ENCODE results near the gene CNR2. TPM values are rescaled to one million over a fixed set of nuclear protein-coding genes. Genes with fewer than 3 reads are reported as not detected.
A peak's percentile ranks its signal among the peaks of the same experiment; 100 is the strongest.
"Not testable (repeated sequence)": the region's sequence is repeated elsewhere in the genome, so short reads cannot be mapped to it uniquely, and the experiment has no call there.

The CNR2 gene
- total and polyA plus RNA-seq, 7 donors, result 0.01 to 0.13 (median 0.08) TPM; not detected in 4

DNA sequence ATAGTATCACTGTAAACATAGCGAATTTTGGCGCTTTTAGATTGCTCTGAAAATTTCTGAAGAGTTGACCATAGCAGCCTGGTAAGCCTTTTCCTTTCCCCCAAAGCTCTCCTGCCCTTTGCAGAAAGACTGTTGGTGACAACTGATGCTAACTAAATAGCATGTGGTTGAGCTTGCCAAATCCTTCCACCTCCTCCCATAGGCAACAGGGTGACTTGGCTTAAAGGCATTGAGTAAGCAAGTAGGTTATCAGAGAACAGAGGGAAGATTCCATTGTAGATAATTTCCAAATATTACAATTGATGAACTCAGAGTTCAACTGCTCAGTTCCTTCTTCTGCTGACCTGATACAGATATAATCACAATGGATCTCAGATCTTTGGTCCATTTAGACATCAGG, 68.0 kb downstream of the CNR2 start:
- peak overlapping the region; percentile 61 for H3K27ac ChIP-seq
- TF ChIP-seq, protein P1, sequence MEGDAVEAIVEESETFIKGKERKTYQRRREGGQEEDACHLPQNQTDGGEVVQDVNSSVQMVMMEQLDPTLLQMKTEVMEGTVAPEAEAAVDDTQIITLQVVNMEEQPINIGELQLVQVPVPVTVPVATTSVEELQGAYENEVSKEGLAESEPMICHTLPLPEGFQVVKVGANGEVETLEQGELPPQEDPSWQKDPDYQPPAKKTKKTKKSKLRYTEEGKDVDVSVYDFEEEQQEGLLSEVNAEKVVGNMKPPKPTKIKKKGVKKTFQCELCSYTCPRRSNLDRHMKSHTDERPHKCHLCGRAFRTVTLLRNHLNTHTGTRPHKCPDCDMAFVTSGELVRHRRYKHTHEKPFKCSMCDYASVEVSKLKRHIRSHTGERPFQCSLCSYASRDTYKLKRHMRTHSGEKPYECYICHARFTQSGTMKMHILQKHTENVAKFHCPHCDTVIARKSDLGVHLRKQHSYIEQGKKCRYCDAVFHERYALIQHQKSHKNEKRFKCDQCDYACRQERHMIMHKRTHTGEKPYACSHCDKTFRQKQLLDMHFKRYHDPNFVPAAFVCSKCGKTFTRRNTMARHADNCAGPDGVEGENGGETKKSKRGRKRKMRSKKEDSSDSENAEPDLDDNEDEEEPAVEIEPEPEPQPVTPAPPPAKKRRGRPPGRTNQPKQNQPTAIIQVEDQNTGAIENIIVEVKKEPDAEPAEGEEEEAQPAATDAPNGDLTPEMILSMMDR (IDR thresholded peaks at IDR 0.05), result no peak
- intact Hi-C loops (cut with DNase I), result no loop called here
- H3K36me3 ChIP-seq (ENCODE audit: insufficient read depth in 1 of 2, low read depth in 1 of 2), result peaks cover 5 to 25% of the 10 kb centered on the region in 2 donors
- H3K4me3 ChIP-seq, result no peak overlapping the region
- H3K27me3 ChIP-seq (ENCODE audit: insufficient read depth in 3 of 3, low read length in 2 of 3), result no peaks in the 10 kb centered on the region
- peaks cover 4% of the 10 kb centered on the region for H3K9me3 ChIP-seq
- DNase-seq (no peak), ATAC-seq (peak in 3 of 4 donors; percentile 51 to 66 (median 65))
- 86 to 87% (median 87%) methylated on average over 2 of the region's 2 CpGs for WGBS, 3 donors
- H3K4me1 ChIP-seq, result peaks cover 25% of the 10 kb centered on the region

DNA sequence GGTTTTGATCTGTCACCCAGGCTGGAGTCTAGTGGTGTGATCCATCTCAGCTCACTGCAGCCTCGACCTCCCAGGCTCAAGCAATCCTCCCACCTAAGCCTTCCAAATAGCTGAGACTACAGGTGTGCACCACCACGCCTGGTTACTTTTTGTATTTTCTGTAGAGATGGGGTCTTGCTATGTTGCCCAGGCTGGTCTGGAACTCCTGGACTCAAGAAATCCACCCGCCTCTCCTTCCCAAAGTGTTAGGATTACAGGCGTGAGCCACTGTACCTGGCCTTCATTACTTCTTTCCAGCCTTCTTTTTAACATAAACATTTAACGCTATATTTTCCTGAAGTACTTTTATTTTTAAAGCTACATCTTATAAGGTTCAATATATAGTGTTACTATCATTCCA, 69.5 kb downstream of the CNR2 start:
- intact Hi-C loops (cut with DNase I), result no loop called here
- Histone ChIP-seq H3K4me3 (no peak overlapping the region), H3K27me3 (ENCODE audit: insufficient read depth in 3 of 3, low read length in 2 of 3) (no peaks in the 10 kb centered on the region), H3K4me1 (peaks cover 19% of the 10 kb centered on the region), H3K9me3 (peaks cover 4% of the 10 kb centered on the region), H3K36me3 (ENCODE audit: insufficient read depth in 1 of 2, low read depth in 1 of 2) (peaks cover 4 to 25% of the 10 kb centered on the region in 2 donors), H3K27ac (no peak overlapping the region)
- ATAC-seq, result no peak
- TF ChIP-seq, protein P1 (IDR thresholded peaks at IDR 0.05), result no peak
- no peak for DNase-seq
- WGBS, 3 donors, result 88 to 92% (median 89%) methylated on average over 5 of the region's 5 CpGs

DNA sequence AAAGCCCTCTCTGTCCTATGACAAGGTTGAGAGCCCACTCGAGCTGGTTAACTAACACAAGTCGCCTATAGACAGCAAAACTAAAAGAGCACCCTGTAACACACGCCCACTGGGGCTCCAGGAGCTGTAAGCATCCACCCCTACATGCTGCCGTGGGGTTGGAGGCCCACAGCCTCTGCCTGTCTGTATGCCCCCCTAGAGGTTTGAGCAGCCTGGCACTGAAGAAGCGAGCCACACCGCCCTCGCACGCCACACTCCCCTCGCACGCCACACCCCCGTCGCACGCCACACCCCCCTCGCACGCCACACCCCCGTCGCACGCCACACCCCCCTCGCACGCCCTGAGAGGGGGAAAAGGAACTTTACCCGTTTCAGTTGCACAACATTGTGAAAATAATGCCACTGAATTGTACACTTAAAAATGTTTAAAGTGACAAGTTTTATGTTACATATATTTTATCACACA, 74.7 kb downstream of the CNR2 start:
- no peaks in the 10 kb centered on the region for H3K36me3 ChIP-seq (ENCODE audit: insufficient read depth in 1 of 2, low read depth in 1 of 2)
- DNase-seq (peak; percentile 70 to 84), ATAC-seq (peak; percentile 87 to 99 (median 97))
- no peaks in the 10 kb centered on the region for H3K27me3 ChIP-seq (ENCODE audit: insufficient read depth in 3 of 3, low read length in 2 of 3)
- no peak overlapping the region for H3K27ac ChIP-seq
- intact Hi-C loops (cut with DNase I), result no loop called here
- peaks cover 3% of the 10 kb centered on the region for H3K4me1 ChIP-seq
- TF ChIP-seq, protein P1 (IDR thresholded peaks at IDR 0.05), result no peak
- H3K4me3 ChIP-seq, result peak overlapping the region; percentile 62
- 0 to 1% (median 0%) methylated on average over 19 to 21 of the region's 21 CpGs for WGBS, 3 donors
- no peaks in the 10 kb centered on the region for H3K9me3 ChIP-seq

DNA sequence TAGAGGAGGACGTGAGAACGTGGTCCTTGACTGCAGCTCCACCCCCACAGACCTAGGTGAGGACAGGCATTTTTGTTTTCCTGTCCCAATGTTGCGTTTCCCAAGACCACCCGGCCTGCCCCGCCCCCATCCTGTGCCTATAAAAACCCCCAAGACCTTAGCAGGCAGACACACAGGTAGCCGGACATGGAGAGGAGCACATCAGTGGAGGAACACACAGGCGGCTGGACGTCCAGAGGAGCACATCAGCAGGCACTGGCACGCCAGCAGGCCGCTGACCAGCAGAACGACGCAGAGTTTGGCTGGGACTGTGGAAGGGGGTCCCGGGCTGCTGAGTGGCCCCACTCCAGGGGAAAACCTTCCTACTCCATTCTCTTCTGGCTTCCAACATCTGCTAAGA, 75.3 kb downstream of the CNR2 start:
- H3K27me3 ChIP-seq (ENCODE audit: insufficient read depth in 3 of 3, low read length in 2 of 3), result no peaks in the 10 kb centered on the region
- intact Hi-C loops (cut with DNase I), result no loop called here
- WGBS, 3 donors, result 14 to 21% (median 17%) methylated on average over 13 of the region's 13 CpGs
- no peak overlapping the region for H3K27ac ChIP-seq
- TF ChIP-seq, protein P1 (IDR thresholded peaks at IDR 0.05), result no peak
- ATAC-seq (peak in 3 of 4 donors; percentile 26 to 33 (median 30)), DNase-seq (no peak)
- peaks cover 3% of the 10 kb centered on the region for H3K4me1 ChIP-seq
- no peaks in the 10 kb centered on the region for H3K9me3 ChIP-seq
- H3K36me3 ChIP-seq (ENCODE audit: insufficient read depth in 1 of 2, low read depth in 1 of 2), result no peaks in the 10 kb centered on the region
- peak overlapping the region; percentile 62 for H3K4me3 ChIP-seq

DNA sequence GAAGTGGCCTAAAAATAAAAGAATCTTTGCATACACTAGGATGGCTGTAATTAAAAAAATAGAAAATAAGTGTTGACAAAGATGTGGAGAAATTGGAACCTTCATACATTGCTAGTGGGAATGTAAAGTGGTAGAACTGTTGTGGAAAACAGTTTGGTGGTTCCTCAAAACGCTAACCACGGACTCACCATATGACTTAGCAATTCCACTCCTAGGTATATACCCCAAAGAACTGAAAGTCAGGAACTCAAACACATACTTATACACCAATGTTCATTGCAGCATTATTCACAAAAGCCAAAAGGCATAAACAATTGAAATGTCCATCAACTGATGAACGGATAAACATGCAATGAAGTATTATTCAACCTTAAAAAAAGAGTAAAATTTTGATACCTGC, 77.1 kb downstream of the CNR2 start:
- Histone ChIP-seq H3K9me3 (no peaks in the 10 kb centered on the region), H3K4me3 (no peak overlapping the region), H3K27ac (no peak overlapping the region), H3K36me3 (ENCODE audit: insufficient read depth in 1 of 2, low read depth in 1 of 2) (no peaks in the 10 kb centered on the region), H3K4me1 (peaks cover 3% of the 10 kb centered on the region), H3K27me3 (ENCODE audit: insufficient read depth in 3 of 3, low read length in 2 of 3) (no peaks in the 10 kb centered on the region)
- WGBS, 3 donors, result 76 to 79% (median 77%) methylated on average over 3 of the region's 3 CpGs
- intact Hi-C loops (cut with DNase I), result no loop called here
- ATAC-seq (no peak), DNase-seq (no peak)
- TF ChIP-seq, protein P1 (IDR thresholded peaks at IDR 0.05), result no peak

DNA sequence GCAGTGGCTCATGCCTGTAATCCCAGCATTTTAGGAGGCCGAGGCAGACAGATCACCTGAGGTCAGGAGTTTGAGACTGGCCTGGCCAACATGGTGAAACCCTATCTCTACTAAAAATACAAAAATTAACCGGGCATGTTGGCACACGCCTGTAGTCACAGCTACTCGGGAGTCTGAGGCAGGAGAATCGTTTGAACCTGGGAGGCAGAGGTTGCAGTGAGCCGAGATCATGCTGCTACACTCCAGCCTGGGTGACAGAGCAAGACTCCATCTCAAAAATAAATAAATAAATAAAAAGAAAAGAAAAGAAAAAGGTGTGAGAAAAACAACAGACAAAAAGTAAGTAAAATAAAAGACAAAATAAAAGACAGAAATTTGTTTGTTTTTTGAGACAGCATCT, 79.0 kb downstream of the CNR2 start:
- H3K4me1 ChIP-seq; H3K9me3 ChIP-seq; ATAC-seq; DNase-seq; intact Hi-C loops (cut with DNase I); H3K27ac ChIP-seq; H3K27me3 ChIP-seq (ENCODE audit: insufficient read depth in 3 of 3, low read length in 2 of 3); H3K36me3 ChIP-seq (ENCODE audit: insufficient read depth in 1 of 2, low read depth in 1 of 2); H3K4me3 ChIP-seq: not testable (repeated sequence)
- WGBS, 3 donors, result 29 to 40% (median 31%) methylated on average over 6 of the region's 6 CpGs

Data from psoas muscle (tissue), 8 donors.